Ramos (cell line): ENCODE data around the gene SUN3.

Source experiments
- in situ Hi-C: fragments of 300-500 bp; cut with MboI; formaldehyde crosslinking; loops from one replicate; pipeline ENCODE4 v1.14.3; 2022; ENCODE audit warnings: low sequenced_read_pairs; ENCODE audit not compliant: unreplicated experiment

The SUN3 gene

DNA sequence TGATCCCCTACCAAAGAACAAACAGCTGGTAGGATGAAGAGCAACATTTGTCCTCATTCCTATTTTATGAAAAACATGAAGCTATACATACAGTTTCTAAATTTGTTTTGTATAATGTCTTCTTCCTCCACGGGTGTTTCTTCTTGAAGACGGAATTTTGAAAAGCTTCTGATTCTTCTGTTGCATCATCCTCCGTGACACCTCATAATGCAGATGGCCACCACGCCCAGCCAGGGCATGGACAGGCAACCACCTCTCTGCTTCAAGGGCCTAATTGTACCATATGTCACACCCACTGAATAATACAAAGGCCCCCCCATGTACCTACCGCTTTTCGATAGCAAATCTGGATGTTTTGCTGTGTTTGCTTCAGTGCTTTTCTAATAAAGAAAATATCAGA is at the start of gene SUN3:
SUN3 (minus strand) TSS at position 170 of the 400 bp plus-strand sequence; CDS start at position 1, 169 bp downstream.
- in situ Hi-C loops = no loop called here

GRCh38 chr7:48078470-48078869 is 49.6 kb upstream of the SUN3 start:
- in situ Hi-C loops = no loop called here

GRCh38 chr7:48077423-48077822 is 48.5 kb upstream of the SUN3 start:
- in situ Hi-C loops = no loop called here

DNA sequence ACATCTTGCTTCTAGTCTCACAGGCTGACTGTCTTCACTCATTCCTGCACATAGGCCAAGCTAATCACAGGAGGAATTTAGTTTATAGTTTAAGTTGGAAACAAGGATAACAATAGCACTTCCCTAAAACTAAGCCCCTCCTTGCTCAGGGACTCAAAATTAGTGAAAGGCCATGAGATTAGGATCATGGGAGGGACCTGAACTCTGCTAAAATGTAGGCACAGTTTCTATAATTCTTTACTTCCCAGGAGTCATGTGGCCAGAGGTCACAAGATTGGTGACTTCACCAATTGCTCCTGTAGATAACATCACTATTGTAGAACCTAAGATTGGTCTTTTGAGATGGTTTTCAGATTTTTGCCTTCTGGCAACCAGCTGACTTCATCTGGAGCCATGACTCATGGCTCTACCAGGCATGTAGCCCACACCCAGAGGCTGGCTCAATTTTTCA is 45.3 kb upstream of the SUN3 start:
- in situ Hi-C loops = no loop called here

GRCh38 chr7:48067475-48067874 is 38.6 kb upstream of the SUN3 start:
- in situ Hi-C loops = no loop called here

DNA sequence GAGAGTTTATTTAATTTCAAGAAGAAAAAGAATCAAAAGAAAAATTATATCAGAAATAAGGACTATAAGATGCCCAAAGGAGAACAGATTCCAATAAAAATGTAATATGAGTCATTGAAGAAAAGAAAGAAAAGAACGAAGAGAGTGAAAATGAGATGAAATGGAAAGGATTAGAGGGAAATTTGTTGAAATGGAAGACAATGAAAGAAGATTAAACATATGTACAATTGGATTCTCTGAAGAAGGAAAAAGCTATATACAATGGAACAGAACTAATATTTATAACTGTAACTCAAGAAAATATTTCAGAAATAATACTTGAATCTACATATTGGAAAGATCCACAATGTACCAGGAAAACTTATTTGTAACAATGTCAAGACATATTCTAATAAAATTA is 35.1 kb upstream of the SUN3 start:
- in situ Hi-C loops = no loop called here

- in situ Hi-C loops = no loop called here
These were observed 30.8 kb upstream of the SUN3 start for GRCh38 chr7:48059706-48060105.

DNA sequence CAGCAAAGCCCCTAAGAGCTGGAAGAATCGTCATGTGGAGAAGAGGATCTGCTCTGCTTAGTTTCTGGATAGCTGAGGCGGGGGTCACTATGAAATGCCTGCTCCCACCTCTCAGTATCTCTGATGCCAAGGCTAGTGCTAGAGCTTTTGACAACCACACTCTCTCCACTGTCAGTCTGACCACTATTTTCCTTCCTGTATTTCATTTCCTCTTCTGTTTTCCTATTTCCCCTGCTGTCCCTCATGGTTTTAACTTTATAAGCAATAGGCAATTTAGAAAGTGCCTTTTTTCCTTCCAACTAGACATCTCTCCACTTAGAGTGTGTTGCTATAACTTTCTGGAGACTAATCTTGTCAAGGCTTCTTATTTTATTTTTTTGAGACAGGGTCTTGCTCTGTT is 30.1 kb upstream of the SUN3 start:
- in situ Hi-C loops = no loop called here

DNA sequence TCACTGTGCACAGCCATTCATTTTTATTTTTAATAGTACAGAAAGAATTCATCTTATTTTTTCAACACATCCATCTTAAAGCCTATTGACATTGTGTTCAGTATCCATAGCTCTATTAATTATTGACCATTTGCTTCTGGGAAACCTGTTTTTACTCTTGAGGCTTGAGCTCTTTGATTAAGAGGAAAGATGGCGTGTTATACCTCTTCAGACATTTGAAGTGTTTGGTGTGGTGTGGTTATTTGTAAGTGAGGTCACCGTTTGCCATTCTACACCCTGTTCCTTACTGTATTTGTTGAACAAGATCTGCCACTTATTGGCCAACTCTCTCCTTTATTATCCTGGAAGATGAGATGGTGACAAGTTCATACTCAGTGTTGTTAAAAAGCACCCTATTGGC is 24.8 kb upstream of the SUN3 start:
- in situ Hi-C loops = no loop called here

DNA sequence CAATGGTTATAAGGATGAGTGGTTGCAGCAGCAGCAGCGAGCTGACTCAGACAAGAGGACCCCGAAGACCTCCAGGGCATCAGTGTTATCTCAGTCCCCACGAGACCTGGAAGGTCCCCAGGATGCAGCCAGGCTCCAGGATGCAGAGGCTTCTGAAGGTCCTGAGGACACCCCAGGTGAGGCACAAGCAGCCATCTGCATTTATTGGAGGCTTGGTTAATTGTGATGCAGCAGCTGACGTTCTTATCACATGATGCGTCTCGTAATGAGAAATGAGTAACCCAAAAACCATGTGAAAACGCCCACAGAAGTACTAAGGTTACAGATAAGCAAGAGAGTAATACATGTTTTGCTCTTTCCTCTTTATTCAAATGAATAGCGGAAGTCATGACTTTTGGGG is 23.8 kb upstream of the SUN3 start:
- in situ Hi-C loops = no loop called here

- in situ Hi-C loops = no loop called here
These were observed 20.9 kb upstream of the SUN3 start for GRCh38 chr7:48049850-48050249.

GRCh38 chr7:48048113-48048512 is 19.2 kb upstream of the SUN3 start:
- in situ Hi-C loops = no loop called here

DNA sequence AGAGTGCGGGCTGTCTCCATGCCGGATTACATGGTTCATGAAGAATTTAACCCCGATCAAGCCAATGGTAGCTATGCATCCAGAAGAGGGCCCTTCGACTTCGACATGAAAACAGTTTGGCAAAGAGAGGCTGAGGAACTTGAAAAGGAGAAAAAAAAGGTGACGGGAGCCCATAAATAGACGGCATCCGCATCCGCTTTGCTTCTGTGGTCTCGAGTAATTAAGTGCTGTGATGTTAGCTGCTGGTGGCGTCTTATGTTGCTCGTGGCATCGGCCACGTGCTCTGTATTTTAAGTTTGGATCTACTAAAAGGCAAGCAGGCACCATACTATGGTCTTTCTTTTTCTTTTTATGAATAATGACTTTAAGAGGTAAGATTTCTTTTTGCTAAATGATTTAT is 17.6 kb upstream of the SUN3 start:
- in situ Hi-C loops = no loop called here

DNA sequence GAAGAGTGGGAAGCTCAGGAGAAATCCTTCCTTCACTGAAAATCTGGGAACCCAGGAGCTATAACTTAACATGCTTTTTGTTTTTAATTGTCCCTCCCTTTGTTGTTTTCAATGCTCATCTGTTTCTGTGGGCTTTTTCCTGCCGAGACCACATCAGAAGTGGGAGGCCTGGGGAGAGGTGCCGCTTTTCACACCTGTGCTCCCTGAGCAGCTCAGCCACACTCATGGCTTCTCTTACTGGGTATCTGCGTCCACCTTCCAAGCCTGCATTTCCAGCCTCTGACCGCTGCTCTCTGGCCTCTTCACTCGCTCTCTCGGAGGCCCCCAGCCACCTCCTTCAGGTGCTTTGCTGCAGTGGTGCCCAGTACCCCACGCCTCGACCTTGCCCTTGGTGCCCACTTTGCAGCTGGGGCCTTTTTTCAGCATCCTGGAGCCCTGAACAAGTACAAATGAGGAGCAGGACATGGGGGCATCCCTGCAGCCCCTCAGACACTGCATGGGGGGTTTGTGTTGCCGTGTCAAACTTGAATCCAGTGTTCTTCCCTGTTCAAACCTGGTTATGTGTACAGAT is 16.4 kb upstream of the SUN3 start:
- in situ Hi-C loops = no loop called here

- in situ Hi-C loops = no loop called here
These were observed 13.7 kb upstream of the SUN3 start for GRCh38 chr7:48042636-48043035.

DNA sequence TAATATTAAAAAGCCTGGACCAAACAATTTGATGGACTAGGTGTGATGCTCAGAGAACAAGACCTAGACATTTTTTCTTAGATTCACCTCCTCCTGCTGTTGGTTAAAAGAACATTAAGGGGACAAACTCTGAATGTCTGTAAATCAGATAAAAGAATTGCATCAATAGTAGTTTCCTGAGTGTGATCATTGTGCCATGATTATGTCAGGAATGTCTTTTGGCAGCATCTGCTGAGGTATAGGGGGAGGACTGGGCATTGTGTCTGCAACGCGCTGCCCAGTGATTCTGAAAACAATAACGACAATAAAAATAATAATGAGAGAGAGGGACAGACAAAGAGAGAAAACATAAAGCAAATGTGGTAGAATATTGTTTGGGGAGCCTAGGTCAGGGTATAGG is 13.3 kb upstream of the SUN3 start:
- in situ Hi-C loops = no loop called here

GRCh38 chr7:48041653-48041970 is 12.7 kb upstream of the SUN3 start:
- in situ Hi-C loops = no loop called here

DNA sequence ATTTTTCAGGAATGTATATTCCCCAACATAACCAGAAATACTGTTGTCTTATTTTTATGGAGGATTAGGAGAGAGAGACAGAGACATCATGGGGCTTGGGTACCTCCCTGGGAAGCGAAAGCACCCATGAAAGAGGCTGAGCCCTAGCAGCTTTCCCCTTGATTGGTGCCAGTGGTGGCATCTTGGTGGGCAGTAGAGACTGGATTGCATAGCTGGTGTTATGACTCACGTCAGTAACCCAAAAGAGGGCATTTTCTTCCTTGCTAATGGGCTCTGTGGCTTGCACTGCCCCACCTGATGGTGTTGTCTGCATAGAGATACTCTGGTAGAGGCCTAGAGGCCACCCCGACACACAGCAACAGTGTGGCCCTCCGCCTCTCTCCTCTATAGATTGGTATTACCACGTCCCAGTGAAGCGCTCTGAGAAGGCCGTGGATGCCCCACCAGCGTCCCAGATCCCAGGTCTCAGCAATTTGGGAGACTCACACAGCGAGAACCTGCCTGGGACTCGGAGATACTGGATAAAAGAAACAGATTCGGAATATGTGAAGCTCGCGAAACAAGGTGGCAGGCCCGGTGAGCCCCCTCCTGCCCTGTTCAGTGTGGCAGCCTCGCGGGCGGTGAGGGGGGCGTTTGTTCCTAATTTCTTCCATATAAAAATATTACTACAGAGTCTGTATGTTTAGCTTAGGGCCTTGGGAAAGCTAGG is 12.2 kb upstream of the SUN3 start:
- in situ Hi-C loops = no loop called here

DNA sequence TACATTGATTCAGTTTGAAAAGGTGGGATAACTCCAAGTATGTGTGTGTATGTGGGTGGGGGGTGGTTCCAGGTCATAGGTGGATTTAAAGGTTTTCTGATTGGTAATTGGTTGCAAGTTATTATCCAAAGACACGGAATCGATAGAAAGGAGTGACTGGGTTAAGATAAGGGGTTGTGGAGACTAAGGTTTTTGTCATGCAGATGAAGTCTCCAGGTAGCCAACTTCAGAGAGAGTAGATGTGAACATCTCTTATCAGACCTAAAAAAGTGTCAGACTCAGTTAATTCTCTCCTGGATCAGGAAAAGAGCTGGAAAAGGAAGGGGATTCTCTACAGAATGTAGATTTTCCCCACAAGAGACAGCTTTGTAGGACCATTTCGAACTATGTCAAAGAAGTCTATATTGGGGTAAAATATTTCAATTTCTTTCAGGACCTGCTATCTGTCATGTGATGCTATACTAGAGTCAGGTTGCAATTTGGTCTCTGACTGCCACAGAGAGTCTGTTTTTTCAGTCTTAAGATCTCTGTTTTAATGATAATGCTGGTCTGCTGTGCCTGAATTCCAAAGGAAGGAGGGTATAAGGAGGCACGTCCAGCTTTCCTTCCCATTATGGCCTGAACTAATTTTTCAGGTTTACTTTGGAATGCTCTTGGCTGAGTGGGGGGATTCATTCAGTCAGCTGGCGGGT is 10.1 kb upstream of the SUN3 start:
- in situ Hi-C loops = no loop called here

GRCh38 chr7:48035967-48036478 is 7.1 kb upstream of the SUN3 start:
- in situ Hi-C loops = no loop called here

DNA sequence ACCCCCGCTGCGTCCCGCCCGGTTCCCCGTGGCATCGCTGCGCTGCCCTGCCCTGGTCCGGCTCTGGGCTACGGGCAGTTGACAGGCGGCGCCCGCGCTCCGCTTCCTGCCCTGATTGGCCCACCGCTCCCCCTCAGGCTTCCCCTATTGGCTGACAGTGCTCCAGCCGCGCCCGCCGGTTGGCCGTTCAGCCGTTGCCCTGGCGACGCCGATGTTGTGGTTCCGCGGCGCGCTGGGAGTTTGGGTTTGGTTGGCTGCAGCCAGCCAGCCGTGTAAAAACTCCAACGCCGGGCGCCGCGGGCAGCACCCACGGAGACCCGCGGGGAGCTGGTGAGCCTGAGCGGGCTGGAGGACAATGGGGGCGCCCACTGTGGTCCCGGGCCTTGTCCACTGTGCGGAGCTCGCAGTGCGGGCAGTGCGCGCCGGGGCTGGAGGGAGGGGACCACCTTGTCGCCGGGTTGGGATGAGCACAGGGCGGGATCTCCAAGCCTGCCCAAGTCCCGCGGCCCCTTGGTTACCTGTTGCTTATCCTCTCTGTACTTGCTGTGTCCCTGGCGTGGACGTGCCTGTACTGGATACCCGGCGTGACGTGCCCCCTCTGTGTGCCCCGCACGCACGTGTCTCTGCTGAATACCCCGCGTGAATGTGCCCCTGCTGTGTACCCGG is 6.5 kb upstream of the SUN3 start, which contains the start of gene C7orf57:
C7orf57 (plus strand) TSS at position 243 of the 666 bp plus-strand sequence. CDS start 766 bp downstream, outside the sequence.
- in situ Hi-C loops = no loop called here
